Fibroblast of mammary gland (primary cell): ENCODE data around the gene PALM.

Experiments used
- DNase-seq: peaks from one replicate; pipeline ENCODE4 v3.0.0-alpha.2; 2010; ENCODE audit warnings: low read depth
- H3K4me3 ChIP-seq: 2 replicates; pipeline ENCODE4 v1.5.1; 2011; ENCODE audit warnings: low read depth, mild to moderate bottlenecking, low read length, moderate library complexity; ENCODE audit not compliant: control insufficient read depth
- CTCF ChIP-seq: conservative IDR thresholded peaks from 2 replicates; pipeline ENCODE4 v1.5.1; 2011; ENCODE audit warnings: low read depth, low read length, inconsistent platforms; ENCODE audit not compliant: control insufficient read depth, insufficient read depth

PALM gene

GRCh38 chr19:769616-770015, 60.9 kb downstream of the PALM start:
- TF ChIP-seq CTCF: no peak

GRCh38 chr19:771332-771785, 62.6 kb downstream of the PALM start:
- DNase-seq: peak; percentile 55
- TF ChIP-seq CTCF: peak; percentile 63
- H3K4me3 ChIP-seq: no peak overlapping the region

More at GRCh38 chr19:769616-770015, 60.9 kb downstream of the PALM start:
- no peak for DNase-seq
- no peak overlapping the region for H3K4me3 ChIP-seq

GRCh38 chr19:772063-772462, 63.3 kb downstream of the PALM start:
- no peak for TF ChIP-seq CTCF
- no peak for DNase-seq
- no peak overlapping the region for H3K4me3 ChIP-seq

- no peak overlapping the region for H3K4me3 ChIP-seq
- DNase-seq: no peak
- no peak for TF ChIP-seq CTCF
Measured at GRCh38 chr19:772730-773436, 64.1 kb downstream of the PALM start.

- no peak overlapping the region for H3K4me3 ChIP-seq
- no peak for DNase-seq
- TF ChIP-seq CTCF: no peak
Measured at GRCh38 chr19:776549-776948, 67.8 kb downstream of the PALM start.

- no peak for TF ChIP-seq CTCF
- DNase-seq: peak; percentile 96
- no peak overlapping the region for H3K4me3 ChIP-seq
Measured at GRCh38 chr19:778910-779653, 70.3 kb downstream of the PALM start.
